ENCODE data around the gene RASGRP4. TPM values are rescaled to one million over a fixed set of nuclear protein-coding genes. Genes with fewer than 3 reads are reported as not detected.
A peak's percentile ranks its signal among the peaks of the same experiment; 100 is the strongest.
"Not testable (repeated sequence)": the region's sequence is repeated elsewhere in the genome, so short reads cannot be mapped to it uniquely, and the experiment has no call there.

RASGRP4 gene
- total RNA-seq, 1 experiment from 2014 or later = not detected

DNA sequence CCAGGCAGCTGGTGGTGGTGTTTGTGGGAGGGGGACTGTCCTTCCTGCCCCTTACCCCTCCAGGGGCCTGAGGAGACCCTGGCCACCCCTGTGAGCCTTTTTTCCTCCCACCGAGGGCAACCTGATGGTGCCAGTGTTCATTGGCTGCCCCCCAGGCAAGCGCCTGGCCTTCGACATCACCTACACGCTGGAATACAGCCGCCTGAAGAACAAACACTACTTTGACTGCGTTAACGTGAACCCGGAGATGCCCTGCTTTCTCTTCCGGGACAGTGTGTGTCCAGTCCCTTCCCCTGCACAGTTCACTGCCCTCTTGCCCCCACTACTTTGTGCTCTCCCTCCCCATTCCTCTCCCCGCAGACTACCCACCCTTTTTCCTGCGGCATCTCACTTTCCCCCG is 59.0 kb downstream of the RASGRP4 start:
- ATAC-seq = no peak
- CTCF ChIA-PET = interaction anchor here (0.6 kb wide), 1 partner anchor 126 kb away, joined by 5 read pairs; no protein-coding TSS in a partner anchor
- intact Hi-C loops (cut with micrococcal nuclease; ENCODE audit: unreplicated experiment) = no loop called here

GRCh38 chr19:38362946-38363688 is 62.9 kb downstream of the RASGRP4 start:
- H3K27me3 ChIP-seq (ENCODE audit: control insufficient read depth, insufficient read depth, low read length); H3K27ac ChIP-seq (ENCODE audit: low read length); in situ Hi-C loops (cut with HindIII; ENCODE audit: low pct_unique_long_range_greater_than_20kb, low sequenced_read_pairs); BruUV-seq (replicated peaks); ATAC-seq; intact Hi-C loops (cut with micrococcal nuclease; ENCODE audit: unreplicated experiment); H3K9me3 ChIP-seq (ENCODE audit: control insufficient read depth, insufficient read depth, low read depth, low read length); DNase-seq (ENCODE audit: low read depth, low spot score); H3K36me3 ChIP-seq (ENCODE audit: control insufficient read depth, insufficient read depth, low read length); CTCF ChIA-PET; H3K4me1 ChIP-seq (ENCODE audit: control insufficient read depth, insufficient read depth, low read length): not testable (repeated sequence)
- peak overlapping the region; percentile 67 to 80 for H3K4me3 ChIP-seq (ENCODE audit: low read depth in 2 of 2, low read length in 2 of 2)
- POLR2A ChIA-PET = interaction anchor here (0.6 kb wide), 1 partner anchor 159 kb away, joined by 4 read pairs; no protein-coding TSS in a partner anchor

More for the DNA sequence above, 59.0 kb downstream of the RASGRP4 start:
- no peak overlapping the region for H3K4me3 ChIP-seq (ENCODE audit: low read depth in 2 of 2, low read length in 2 of 2)
- TF ChIP-seq, protein P1, sequence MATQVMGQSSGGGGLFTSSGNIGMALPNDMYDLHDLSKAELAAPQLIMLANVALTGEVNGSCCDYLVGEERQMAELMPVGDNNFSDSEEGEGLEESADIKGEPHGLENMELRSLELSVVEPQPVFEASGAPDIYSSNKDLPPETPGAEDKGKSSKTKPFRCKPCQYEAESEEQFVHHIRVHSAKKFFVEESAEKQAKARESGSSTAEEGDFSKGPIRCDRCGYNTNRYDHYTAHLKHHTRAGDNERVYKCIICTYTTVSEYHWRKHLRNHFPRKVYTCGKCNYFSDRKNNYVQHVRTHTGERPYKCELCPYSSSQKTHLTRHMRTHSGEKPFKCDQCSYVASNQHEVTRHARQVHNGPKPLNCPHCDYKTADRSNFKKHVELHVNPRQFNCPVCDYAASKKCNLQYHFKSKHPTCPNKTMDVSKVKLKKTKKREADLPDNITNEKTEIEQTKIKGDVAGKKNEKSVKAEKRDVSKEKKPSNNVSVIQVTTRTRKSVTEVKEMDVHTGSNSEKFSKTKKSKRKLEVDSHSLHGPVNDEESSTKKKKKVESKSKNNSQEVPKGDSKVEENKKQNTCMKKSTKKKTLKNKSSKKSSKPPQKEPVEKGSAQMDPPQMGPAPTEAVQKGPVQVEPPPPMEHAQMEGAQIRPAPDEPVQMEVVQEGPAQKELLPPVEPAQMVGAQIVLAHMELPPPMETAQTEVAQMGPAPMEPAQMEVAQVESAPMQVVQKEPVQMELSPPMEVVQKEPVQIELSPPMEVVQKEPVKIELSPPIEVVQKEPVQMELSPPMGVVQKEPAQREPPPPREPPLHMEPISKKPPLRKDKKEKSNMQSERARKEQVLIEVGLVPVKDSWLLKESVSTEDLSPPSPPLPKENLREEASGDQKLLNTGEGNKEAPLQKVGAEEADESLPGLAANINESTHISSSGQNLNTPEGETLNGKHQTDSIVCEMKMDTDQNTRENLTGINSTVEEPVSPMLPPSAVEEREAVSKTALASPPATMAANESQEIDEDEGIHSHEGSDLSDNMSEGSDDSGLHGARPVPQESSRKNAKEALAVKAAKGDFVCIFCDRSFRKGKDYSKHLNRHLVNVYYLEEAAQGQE (IDR thresholded peaks at IDR 0.05; ENCODE audit: insufficient read depth in 1 of 2, low read depth in 2 of 2, low read length in 1 of 2) = no peak
- no peak for TF ChIP-seq POLR2AphosphoS5 (IDR thresholded peaks at IDR 0.05; ENCODE audit: low read depth, low read length)
- TF ChIP-seq, protein P2, sequence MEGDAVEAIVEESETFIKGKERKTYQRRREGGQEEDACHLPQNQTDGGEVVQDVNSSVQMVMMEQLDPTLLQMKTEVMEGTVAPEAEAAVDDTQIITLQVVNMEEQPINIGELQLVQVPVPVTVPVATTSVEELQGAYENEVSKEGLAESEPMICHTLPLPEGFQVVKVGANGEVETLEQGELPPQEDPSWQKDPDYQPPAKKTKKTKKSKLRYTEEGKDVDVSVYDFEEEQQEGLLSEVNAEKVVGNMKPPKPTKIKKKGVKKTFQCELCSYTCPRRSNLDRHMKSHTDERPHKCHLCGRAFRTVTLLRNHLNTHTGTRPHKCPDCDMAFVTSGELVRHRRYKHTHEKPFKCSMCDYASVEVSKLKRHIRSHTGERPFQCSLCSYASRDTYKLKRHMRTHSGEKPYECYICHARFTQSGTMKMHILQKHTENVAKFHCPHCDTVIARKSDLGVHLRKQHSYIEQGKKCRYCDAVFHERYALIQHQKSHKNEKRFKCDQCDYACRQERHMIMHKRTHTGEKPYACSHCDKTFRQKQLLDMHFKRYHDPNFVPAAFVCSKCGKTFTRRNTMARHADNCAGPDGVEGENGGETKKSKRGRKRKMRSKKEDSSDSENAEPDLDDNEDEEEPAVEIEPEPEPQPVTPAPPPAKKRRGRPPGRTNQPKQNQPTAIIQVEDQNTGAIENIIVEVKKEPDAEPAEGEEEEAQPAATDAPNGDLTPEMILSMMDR (IDR thresholded peaks at IDR 0.05) = no peak
- H3K36me3 ChIP-seq (ENCODE audit: control insufficient read depth, insufficient read depth, low read length) = no peaks in the 10 kb centered on the region
- POLR2A ChIA-PET = interaction anchor here (0.5 kb wide), 1 partner anchor 396 kb away, joined by 5 read pairs; no protein-coding TSS in a partner anchor
- H3K27me3 ChIP-seq (ENCODE audit: control insufficient read depth, insufficient read depth, low read length) = no peaks in the 10 kb centered on the region
- no TSS peak for BruUV-seq (replicated peaks)
- H3K4me1 ChIP-seq (ENCODE audit: control insufficient read depth, insufficient read depth, low read length) = no peaks in the 10 kb centered on the region
- in situ Hi-C loops (cut with HindIII; ENCODE audit: low pct_unique_long_range_greater_than_20kb, low sequenced_read_pairs) = no loop called here
- no peak overlapping the region for H3K27ac ChIP-seq (ENCODE audit: low read length)
- no peaks in the 10 kb centered on the region for H3K9me3 ChIP-seq (ENCODE audit: control insufficient read depth, insufficient read depth, low read depth, low read length)
- no peak for DNase-seq (ENCODE audit: low read depth, low spot score)

GRCh38 chr19:38362076-38362945 is 63.7 kb downstream of the RASGRP4 start:
- H3K27me3 ChIP-seq (ENCODE audit: control insufficient read depth, insufficient read depth, low read length) = peaks cover 10% of the 10 kb centered on the region
- in situ Hi-C loops (cut with HindIII; ENCODE audit: low pct_unique_long_range_greater_than_20kb, low sequenced_read_pairs) (no loop called here), intact Hi-C loops (cut with micrococcal nuclease; ENCODE audit: unreplicated experiment) (no loop called here)
- no peaks in the 10 kb centered on the region for H3K9me3 ChIP-seq (ENCODE audit: control insufficient read depth, insufficient read depth, low read depth, low read length)
- H3K36me3 ChIP-seq (ENCODE audit: control insufficient read depth, insufficient read depth, low read length) = no peaks in the 10 kb centered on the region
- CTCF ChIA-PET = interaction anchor here (0.7 kb wide), 1 partner anchor 220 kb away, joined by 7 read pairs; no protein-coding TSS in a partner anchor
- TF ChIP-seq, protein P1 (IDR thresholded peaks at IDR 0.05; ENCODE audit: insufficient read depth in 1 of 2, low read depth in 2 of 2, low read length in 1 of 2) = no peak
- TF ChIP-seq TCF7L2 (IDR thresholded peaks at IDR 0.05; ENCODE audit: low read depth, low read length) (no peak), SIN3A (IDR thresholded peaks at IDR 0.05; ENCODE audit: borderline replicate concordance, insufficient read depth, low read depth, low read length) (no peak; the same call in 1 of the 2 replicates), POLR2AphosphoS5 (IDR thresholded peaks at IDR 0.05; ENCODE audit: low read depth, low read length) (no peak)
- TF ChIP-seq, protein P2 (IDR thresholded peaks at IDR 0.05) = no peak
- H3K4me1 ChIP-seq (ENCODE audit: control insufficient read depth, insufficient read depth, low read length) = 0 out of 2 replicates have a peak, but pooled peaks cover 3% of the 10 kb centered on the region
- POLR2A ChIA-PET = interaction anchor here (0.7 kb wide), 1 partner anchor 117 kb away, joined by 11 read pairs; no protein-coding TSS in a partner anchor
- peak overlapping the region; percentile 6; the same call in 1 of the 2 replicates for H3K27ac ChIP-seq (ENCODE audit: low read length)
- ATAC-seq (peak; percentile 83), DNase-seq (ENCODE audit: low read depth, low spot score) (peak; percentile 28)
- H3K4me3 ChIP-seq (ENCODE audit: low read depth in 2 of 2, low read length in 2 of 2) = peak overlapping the region; percentile 67 to 80
- BruUV-seq (replicated peaks) = no TSS peak
